NCI-H2227 (cell line): ENCODE results near the gene MAOB.
"Not testable (repeated sequence)": the region's sequence is repeated elsewhere in the genome, so short reads cannot be mapped to it uniquely, and the experiment has no call there.

Experiments used
- DNase-seq: peaks from one replicate; lab custom pipeline; 2025; ENCODE audit not compliant: unreplicated experiment; lab: John Stamatoyannopoulos, UW

MAOB gene

GRCh38 chrX:43882294-43882681 lies at the start of gene MAOB:
Gene MAOB (minus strand): TSS chrX:43882450. CDS start chrX:43882299, 151 bp downstream.
- peak; percentile 34 for DNase-seq

GRCh38 chrX:43922032-43922431 lies 39.8 kb upstream of the MAOB start:
- DNase-seq: not testable (repeated sequence)

GRCh38 chrX:43910772-43911171 lies 28.5 kb upstream of the MAOB start:
- not testable (repeated sequence) for DNase-seq

- DNase-seq: no peak
These were observed 27.8 kb upstream of the MAOB start for GRCh38 chrX:43910012-43910411.

GRCh38 chrX:43909141-43909540 lies 26.9 kb upstream of the MAOB start:
- no peak for DNase-seq

GRCh38 chrX:43899878-43900815 lies 17.9 kb upstream of the MAOB start:
- no peak for DNase-seq

- no peak for DNase-seq
These were observed 16.3 kb upstream of the MAOB start for GRCh38 chrX:43898406-43899035.

GRCh38 chrX:43897290-43897689 lies 15.0 kb upstream of the MAOB start:
- no peak for DNase-seq

GRCh38 chrX:43892336-43892870 lies 10.2 kb upstream of the MAOB start:
- DNase-seq: no peak

GRCh38 chrX:43885617-43886016 lies 3.4 kb upstream of the MAOB start:
- no peak for DNase-seq

- no peak for DNase-seq
These were observed 598 bp downstream of the MAOB start for GRCh38 chrX:43881410-43882293.

- no peak for DNase-seq
These were observed 1.8 kb downstream of the MAOB start for GRCh38 chrX:43880425-43880824.

- no peak for DNase-seq
These were observed 3.2 kb downstream of the MAOB start for GRCh38 chrX:43878906-43879526.

GRCh38 chrX:43876680-43877079 lies 5.6 kb downstream of the MAOB start:
- no peak for DNase-seq

- no peak for DNase-seq
These were observed 11.4 kb downstream of the MAOB start for GRCh38 chrX:43870758-43871419.

GRCh38 chrX:43870011-43870410 lies 12.2 kb downstream of the MAOB start:
- no peak for DNase-seq

- DNase-seq: peak; percentile 38
These were observed 13.5 kb downstream of the MAOB start for GRCh38 chrX:43868791-43869190.

- no peak for DNase-seq
These were observed 15.8 kb downstream of the MAOB start for GRCh38 chrX:43866423-43866822.

- DNase-seq: no peak
These were observed 16.5 kb downstream of the MAOB start for GRCh38 chrX:43865791-43866190.

GRCh38 chrX:43862434-43862833 lies 19.8 kb downstream of the MAOB start:
- DNase-seq: no peak
